Body of pancreas (tissue), 4 donors: Measurements from ENCODE around the gene MOCS2.

Experiments
- CTCF ChIP-seq, 7 experiments: fragments of 450-650 bp in 4 of 7; fragments of 200-600 bp in 3 of 7; sonication (generic) in 3 of 7; IDR thresholded peaks; one replicate each; pipeline ENCODE4 v1.5.1; 2016 to 2019; ENCODE audit warnings: antibody characterized with exemption in 7 of 7
- POLR2A ChIP-seq, 3 donors: fragments of 450-650 bp; IDR thresholded peaks; one replicate each; pipeline ENCODE4 v1.6.1; 2016; ENCODE audit warnings: antibody characterized with exemption in 3 of 3, mild to moderate bottlenecking in 2 of 3

- TF ChIP-seq CTCF (IDR thresholded peaks at IDR 0.05) (no peak), POLR2A (IDR thresholded peaks at IDR 0.05) (no peak)
Measured at GRCh38 chr5:53053364-53053763, 56.2 kb downstream of the MOCS2 start.
